ENCODE data around the gene DSCAM. TPM values are rescaled to one million over a fixed set of nuclear protein-coding genes. Genes with fewer than 3 reads are reported as not detected.

Gene DSCAM
- total RNA-seq, 1 donor: not detected

GRCh38 chr21:40490408-40490807, 356.6 kb downstream of the DSCAM start:
- no peaks in the 10 kb centered on the region for H3K79me2 ChIP-seq (ENCODE audit: insufficient read depth, low read length)
- H3K4me1 ChIP-seq (ENCODE audit: insufficient read depth, low read length): no peaks in the 10 kb centered on the region
- H3K4me3 ChIP-seq (ENCODE audit: insufficient read depth, low read length): no peak overlapping the region
- H3K4me2 ChIP-seq (ENCODE audit: insufficient read depth, low read length): no peak overlapping the region
- H3K27ac ChIP-seq (ENCODE audit: low read depth, low read length): no peak overlapping the region
- H3K27me3 ChIP-seq (ENCODE audit: insufficient read depth, low read length): no peaks in the 10 kb centered on the region
- TF ChIP-seq CTCF (IDR thresholded peaks at IDR 0.05; ENCODE audit: extremely low read depth, low read depth, low read length): no peak
- H3K9me3 ChIP-seq (ENCODE audit: low read depth, low read length): no peaks in the 10 kb centered on the region
- H2AFZ ChIP-seq (ENCODE audit: low read length): no peak overlapping the region
- DNase-seq (ENCODE audit: insufficient read length, low spot score, missing footprints): no peak
- no peaks in the 10 kb centered on the region for H3K36me3 ChIP-seq (ENCODE audit: insufficient read depth, low read length)
- H4K20me1 ChIP-seq (ENCODE audit: insufficient read depth, low read length): no peaks in the 10 kb centered on the region

GRCh38 chr21:40489001-40489400, 358.0 kb downstream of the DSCAM start:
- Histone ChIP-seq H3K4me1 (ENCODE audit: insufficient read depth, low read length) (no peaks in the 10 kb centered on the region), H3K27ac (ENCODE audit: low read depth, low read length) (no peak overlapping the region), H3K4me3 (ENCODE audit: insufficient read depth, low read length) (no peak overlapping the region), H3K27me3 (ENCODE audit: insufficient read depth, low read length) (no peaks in the 10 kb centered on the region), H3K36me3 (ENCODE audit: insufficient read depth, low read length) (no peaks in the 10 kb centered on the region), H3K9me3 (ENCODE audit: low read depth, low read length) (no peaks in the 10 kb centered on the region), H2AFZ (ENCODE audit: low read length) (no peak overlapping the region), H4K20me1 (ENCODE audit: insufficient read depth, low read length) (no peaks in the 10 kb centered on the region), H3K79me2 (ENCODE audit: insufficient read depth, low read length) (no peaks in the 10 kb centered on the region), H3K4me2 (ENCODE audit: insufficient read depth, low read length) (no peak overlapping the region)
- DNase-seq (ENCODE audit: insufficient read length, low spot score, missing footprints): no peak
- TF ChIP-seq CTCF (IDR thresholded peaks at IDR 0.05; ENCODE audit: extremely low read depth, low read depth, low read length): no peak

- H3K36me3 ChIP-seq (ENCODE audit: insufficient read depth, low read length): no peaks in the 10 kb centered on the region
- H3K79me2 ChIP-seq (ENCODE audit: insufficient read depth, low read length): no peaks in the 10 kb centered on the region
- H4K20me1 ChIP-seq (ENCODE audit: insufficient read depth, low read length): no peaks in the 10 kb centered on the region
- H3K27ac ChIP-seq (ENCODE audit: low read depth, low read length): no peak overlapping the region
- no peak for DNase-seq (ENCODE audit: insufficient read length, low spot score, missing footprints)
- peaks cover 2% of the 10 kb centered on the region for H3K9me3 ChIP-seq (ENCODE audit: low read depth, low read length)
- no peak for TF ChIP-seq CTCF (IDR thresholded peaks at IDR 0.05; ENCODE audit: extremely low read depth, low read depth, low read length)
- no peaks in the 10 kb centered on the region for H3K27me3 ChIP-seq (ENCODE audit: insufficient read depth, low read length)
- no peak overlapping the region for H3K4me3 ChIP-seq (ENCODE audit: insufficient read depth, low read length)
- no peak overlapping the region for H2AFZ ChIP-seq (ENCODE audit: low read length)
- H3K4me2 ChIP-seq (ENCODE audit: insufficient read depth, low read length): no peak overlapping the region
- H3K4me1 ChIP-seq (ENCODE audit: insufficient read depth, low read length): no peaks in the 10 kb centered on the region
Observed at GRCh38 chr21:40481764-40482163, 365.2 kb downstream of the DSCAM start.

- H3K27ac ChIP-seq (ENCODE audit: low read depth, low read length): no peak overlapping the region
- no peaks in the 10 kb centered on the region for H4K20me1 ChIP-seq (ENCODE audit: insufficient read depth, low read length)
- H3K9me3 ChIP-seq (ENCODE audit: low read depth, low read length): peaks cover 4% of the 10 kb centered on the region
- H2AFZ ChIP-seq (ENCODE audit: low read length): no peak overlapping the region
- no peaks in the 10 kb centered on the region for H3K27me3 ChIP-seq (ENCODE audit: insufficient read depth, low read length)
- H3K4me2 ChIP-seq (ENCODE audit: insufficient read depth, low read length): no peak overlapping the region
- H3K4me1 ChIP-seq (ENCODE audit: insufficient read depth, low read length): no peaks in the 10 kb centered on the region
- TF ChIP-seq CTCF (IDR thresholded peaks at IDR 0.05; ENCODE audit: extremely low read depth, low read depth, low read length): no peak
- no peaks in the 10 kb centered on the region for H3K36me3 ChIP-seq (ENCODE audit: insufficient read depth, low read length)
- DNase-seq (ENCODE audit: insufficient read length, low spot score, missing footprints): no peak
- no peak overlapping the region for H3K4me3 ChIP-seq (ENCODE audit: insufficient read depth, low read length)
- H3K79me2 ChIP-seq (ENCODE audit: insufficient read depth, low read length): no peaks in the 10 kb centered on the region
Observed at GRCh38 chr21:40474513-40474912, 372.4 kb downstream of the DSCAM start.

Data from osteoblast (primary cell).